Progenitor cell of endocrine pancreas (in vitro differentiated cells): ENCODE data around the gene THAP3. TPM values are rescaled to one million over a fixed set of nuclear protein-coding genes. Genes with fewer than 3 reads are reported as not detected.
"Not testable (repeated sequence)": the region's sequence is repeated elsewhere in the genome, so short reads cannot be mapped to it uniquely, and the experiment has no call there.

Source experiments
- DNase-seq: peaks from one replicate; pipeline ENCODE4 v3.0.0; 2021; ENCODE audit warnings: low spot score; ENCODE audit not compliant: unreplicated experiment
- H3K27ac Mint-ChIP-seq: 2 replicates; pipeline ENCODE4 v1.8.0; 2021; ENCODE audit warnings: mild to moderate bottlenecking, moderate library complexity, mixed read lengths
- H3K27me3 Mint-ChIP-seq: 2 replicates; pipeline ENCODE4 v1.8.0; 2021; ENCODE audit warnings: mixed read lengths
- H3K36me3 Mint-ChIP-seq: 2 replicates; pipeline ENCODE4 v1.8.0; 2022; ENCODE audit warnings: mixed read lengths; ENCODE audit not compliant: insufficient read depth
- H3K4me1 Mint-ChIP-seq: 2 replicates; pipeline ENCODE4 v1.8.0; 2021; ENCODE audit warnings: low read depth, mixed read lengths
- H3K4me3 Mint-ChIP-seq: 2 replicates; pipeline ENCODE4 v1.8.0; 2021; ENCODE audit warnings: low read depth, mild to moderate bottlenecking, moderate library complexity, mixed read lengths
- H3K9me3 Mint-ChIP-seq: 2 replicates; pipeline ENCODE4 v1.8.0; 2021; ENCODE audit warnings: low read depth, mixed read lengths
- total RNA-seq: library from RNA; stranded (reverse); gene quantifications from 2 replicates; pipeline ENCODE4 v1.2.1, GENCODE V29; 2021
- TF ChIP-seq, protein P1 (sequence below): fragments of 200-600 bp; sonication (generic); IDR thresholded peaks from one replicate; pipeline ENCODE4 v1.5.0; 2021; ENCODE audit warnings: antibody characterized with exemption, mild to moderate bottlenecking; ENCODE audit not compliant: unreplicated experiment

The THAP3 gene
- total RNA-seq, 1 donor from 2014 or later: 22.9 TPM

DNA sequence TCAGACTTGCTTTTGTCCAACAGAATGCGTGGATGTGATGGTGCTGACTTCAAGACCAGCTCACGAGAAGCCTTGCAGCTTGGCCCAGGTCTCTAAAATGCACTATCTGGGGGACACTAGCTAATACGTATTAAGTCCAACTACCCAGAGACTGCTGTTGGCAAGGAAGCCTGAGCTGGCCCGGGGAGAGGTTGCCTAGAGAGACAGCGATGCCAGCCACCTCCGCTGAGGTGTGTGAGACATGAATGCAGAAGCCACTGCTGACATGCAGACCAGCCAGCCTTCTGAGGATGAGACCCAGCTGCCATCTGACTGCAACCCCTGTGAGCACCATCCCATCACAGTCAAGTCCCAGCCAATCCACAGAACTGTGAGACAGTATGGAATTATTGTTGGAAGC is 32.5 kb downstream of the THAP3 start:
- no peaks in the 10 kb centered on the region for H3K4me1 Mint-ChIP-seq
- H3K27ac Mint-ChIP-seq: no peak overlapping the region
- H3K27me3 Mint-ChIP-seq: no peaks in the 10 kb centered on the region
- TF ChIP-seq, protein P1, sequence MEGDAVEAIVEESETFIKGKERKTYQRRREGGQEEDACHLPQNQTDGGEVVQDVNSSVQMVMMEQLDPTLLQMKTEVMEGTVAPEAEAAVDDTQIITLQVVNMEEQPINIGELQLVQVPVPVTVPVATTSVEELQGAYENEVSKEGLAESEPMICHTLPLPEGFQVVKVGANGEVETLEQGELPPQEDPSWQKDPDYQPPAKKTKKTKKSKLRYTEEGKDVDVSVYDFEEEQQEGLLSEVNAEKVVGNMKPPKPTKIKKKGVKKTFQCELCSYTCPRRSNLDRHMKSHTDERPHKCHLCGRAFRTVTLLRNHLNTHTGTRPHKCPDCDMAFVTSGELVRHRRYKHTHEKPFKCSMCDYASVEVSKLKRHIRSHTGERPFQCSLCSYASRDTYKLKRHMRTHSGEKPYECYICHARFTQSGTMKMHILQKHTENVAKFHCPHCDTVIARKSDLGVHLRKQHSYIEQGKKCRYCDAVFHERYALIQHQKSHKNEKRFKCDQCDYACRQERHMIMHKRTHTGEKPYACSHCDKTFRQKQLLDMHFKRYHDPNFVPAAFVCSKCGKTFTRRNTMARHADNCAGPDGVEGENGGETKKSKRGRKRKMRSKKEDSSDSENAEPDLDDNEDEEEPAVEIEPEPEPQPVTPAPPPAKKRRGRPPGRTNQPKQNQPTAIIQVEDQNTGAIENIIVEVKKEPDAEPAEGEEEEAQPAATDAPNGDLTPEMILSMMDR: no peak
- H3K9me3 Mint-ChIP-seq: no peaks in the 10 kb centered on the region
- DNase-seq: no peak
- no peak overlapping the region for H3K4me3 Mint-ChIP-seq
- peaks cover 7% of the 10 kb centered on the region for H3K36me3 Mint-ChIP-seq

DNA sequence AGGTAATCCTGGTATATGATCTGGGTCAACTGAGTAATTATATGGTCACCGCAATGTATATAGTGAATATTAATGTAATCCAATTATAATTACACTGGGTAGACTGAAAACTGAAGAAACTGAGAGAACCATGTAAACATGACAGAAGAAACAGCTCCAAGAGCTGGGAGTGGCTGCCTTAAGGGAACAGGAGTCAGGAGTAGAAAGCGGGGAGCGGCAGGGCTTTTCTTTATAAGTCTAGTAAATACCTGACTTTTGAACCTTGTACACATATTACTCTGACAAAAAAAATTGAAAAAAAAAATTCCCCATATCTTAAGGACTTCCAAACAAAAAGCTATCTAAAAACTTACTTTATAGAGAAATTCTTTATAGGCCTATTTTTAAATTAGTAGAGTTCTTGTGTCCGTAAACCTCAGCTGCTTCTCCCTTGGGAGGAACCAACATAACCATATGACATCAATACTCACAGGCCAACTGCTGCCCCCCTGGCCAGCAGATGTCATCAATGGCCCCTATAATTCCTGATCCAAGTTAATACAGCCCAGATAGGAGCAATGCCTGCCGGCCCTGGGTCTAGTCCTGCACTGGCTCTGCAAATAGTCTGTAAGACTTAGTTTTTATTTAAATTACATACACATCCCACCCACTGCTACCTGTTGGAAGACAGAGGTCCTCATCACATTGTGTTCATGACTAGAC is 33.8 kb downstream of the THAP3 start:
- no peaks in the 10 kb centered on the region for H3K27me3 Mint-ChIP-seq
- no peak overlapping the region for H3K4me3 Mint-ChIP-seq
- H3K27ac Mint-ChIP-seq: no peak overlapping the region
- no peaks in the 10 kb centered on the region for H3K4me1 Mint-ChIP-seq
- H3K9me3 Mint-ChIP-seq: no peaks in the 10 kb centered on the region
- peaks cover 12% of the 10 kb centered on the region for H3K36me3 Mint-ChIP-seq
- no peak for DNase-seq
- TF ChIP-seq, protein P1: no peak

DNA sequence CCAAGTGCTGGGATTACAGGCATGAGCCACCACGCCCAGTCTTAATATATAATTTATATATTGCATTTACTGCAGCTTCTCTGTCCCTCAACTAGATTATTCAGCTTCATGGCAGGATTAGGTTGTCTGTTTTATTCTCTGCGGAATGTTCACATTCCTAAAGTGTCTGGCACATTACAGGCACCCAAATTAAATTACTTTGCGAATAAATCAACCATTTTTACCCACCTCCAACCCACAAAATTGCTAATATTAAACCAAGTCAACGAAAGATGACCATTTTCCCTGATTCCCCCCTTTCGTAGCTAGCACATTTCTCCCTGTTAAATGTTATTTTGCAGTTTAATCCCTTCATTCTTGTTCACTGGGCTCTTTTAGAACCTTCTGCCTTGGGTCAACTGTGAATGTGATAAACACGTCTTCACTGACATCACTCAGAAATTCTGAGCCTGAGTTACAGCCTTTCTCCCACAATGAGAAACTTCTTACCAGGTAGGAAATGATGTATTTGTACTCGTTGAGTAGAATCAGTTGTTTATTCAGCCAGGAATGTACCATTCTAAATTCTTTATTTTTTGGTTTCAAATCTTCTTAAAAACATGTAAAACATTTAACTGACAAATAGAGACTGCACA is 35.9 kb downstream of the THAP3 start:
- Mint-ChIP-seq H3K36me3 (peaks cover 18% of the 10 kb centered on the region), H3K27me3 (no peaks in the 10 kb centered on the region), H3K27ac (peak overlapping the region; percentile 66), H3K4me1 (no peaks in the 10 kb centered on the region), H3K9me3 (no peaks in the 10 kb centered on the region), H3K4me3 (no peak overlapping the region)
- TF ChIP-seq, protein P1: no peak
- DNase-seq: no peak

DNA sequence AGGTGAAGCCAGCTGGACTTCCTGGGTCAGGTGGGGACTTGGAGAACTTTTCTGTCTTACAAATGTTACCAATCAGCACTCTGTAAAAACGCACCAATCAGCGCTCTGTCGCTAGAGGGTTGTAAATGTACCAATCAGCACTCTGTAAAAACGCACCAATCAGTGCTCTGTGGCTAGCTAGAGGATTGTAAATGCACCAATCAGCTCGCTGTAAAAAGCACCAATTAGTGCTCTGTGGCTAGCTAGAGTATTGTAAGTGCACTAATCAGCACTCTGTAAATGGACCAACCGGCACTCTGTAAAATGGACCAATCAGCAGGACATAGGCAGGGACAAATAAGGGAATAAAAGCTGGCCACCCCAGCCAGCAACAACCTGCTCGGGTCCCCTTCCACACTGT is 37.8 kb downstream of the THAP3 start:
- H3K27me3 Mint-ChIP-seq, H3K27ac Mint-ChIP-seq, DNase-seq, H3K9me3 Mint-ChIP-seq, H3K4me1 Mint-ChIP-seq, H3K4me3 Mint-ChIP-seq: not testable (repeated sequence)
- H3K36me3 Mint-ChIP-seq: peaks cover 18% of the 10 kb centered on the region

DNA sequence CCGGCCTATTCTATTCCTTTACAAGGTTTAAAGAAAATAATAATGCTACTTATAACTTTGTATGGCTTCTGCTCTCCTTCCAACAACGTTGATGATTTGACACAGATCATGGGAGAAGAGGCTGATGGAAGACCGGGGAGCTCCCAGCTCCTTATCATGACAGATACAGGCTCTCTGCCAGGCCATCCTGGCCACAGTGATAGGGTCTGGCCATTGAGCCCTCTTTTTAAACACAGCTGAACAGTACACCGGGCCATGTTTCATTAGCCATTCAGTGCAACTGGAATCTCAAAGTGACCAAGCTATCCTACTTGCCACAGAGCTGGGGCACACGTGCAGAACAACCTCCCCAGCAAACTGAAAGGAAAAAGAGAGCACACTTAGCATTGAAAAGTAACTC is 42.0 kb downstream of the THAP3 start:
- no peak overlapping the region for H3K4me3 Mint-ChIP-seq
- H3K9me3 Mint-ChIP-seq: no peaks in the 10 kb centered on the region
- no peaks in the 10 kb centered on the region for H3K27me3 Mint-ChIP-seq
- TF ChIP-seq, protein P1: no peak
- H3K4me1 Mint-ChIP-seq: no peaks in the 10 kb centered on the region
- H3K36me3 Mint-ChIP-seq: peaks cover 19% of the 10 kb centered on the region
- no peak for DNase-seq
- peak overlapping the region; percentile 64 for H3K27ac Mint-ChIP-seq

DNA sequence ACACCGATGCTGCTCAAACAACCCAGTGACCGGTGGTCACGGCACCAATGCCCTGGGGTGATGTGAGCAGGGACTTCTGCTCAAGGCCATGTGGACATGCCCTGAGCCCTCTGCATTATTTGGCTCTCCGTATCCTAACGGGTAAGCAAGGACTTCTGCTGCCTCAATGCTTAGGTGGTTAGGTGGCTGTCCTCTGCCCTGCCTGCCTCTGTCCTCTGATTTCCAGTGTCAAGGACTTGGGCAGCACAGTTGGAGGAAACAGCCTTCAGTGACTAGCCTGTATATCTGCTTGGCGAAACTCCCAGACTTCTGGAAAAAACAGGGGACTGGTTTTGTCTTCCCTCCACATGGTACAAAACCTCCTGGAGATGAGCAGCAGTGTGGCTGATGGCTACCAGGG is 42.5 kb downstream of the THAP3 start:
- Mint-ChIP-seq H3K9me3 (no peaks in the 10 kb centered on the region), H3K36me3 (peaks cover 19% of the 10 kb centered on the region), H3K4me3 (no peak overlapping the region), H3K4me1 (no peaks in the 10 kb centered on the region), H3K27ac (no peak overlapping the region), H3K27me3 (no peaks in the 10 kb centered on the region)
- TF ChIP-seq, protein P1: no peak
- DNase-seq: no peak
